Activated naive CD8-positive, alpha-beta T cell treated with anti-CD3 and anti-CD28 coated beads, Interleukin-2, amount 10 ng/mL, durations not matched to agents 7 days and 5 days (primary cell): ENCODE measurements around the gene TPK1. TPM values are rescaled to one million over a fixed set of nuclear protein-coding genes. Genes with fewer than 3 reads are reported as not detected.

Experiments used
- ATAC-seq: fragments of 150-1000 bp; cut with Tn5 transposase; one replicate; pipeline ENCODE4 v1.10.0; 2021; ENCODE audit warnings: low read depth, moderate library complexity
- POLR2A ChIA-PET: fragments of 350-600 bp; sonication (Branson Sonifier 250); formaldehyde crosslinking; loops from one replicate; lab custom pipeline; 2021; ENCODE audit warnings: antibody characterized with exemption; lab: Charles Lee
- DNase-seq: peaks from one replicate; pipeline ENCODE4 v3.0.0; 2021
- H3K27ac Mint-ChIP-seq: one replicate; pipeline ENCODE4 v1.8.0; 2022; ENCODE audit warnings: mild to moderate bottlenecking, mixed read lengths
- H3K27me3 Mint-ChIP-seq: one replicate; pipeline ENCODE4 v1.8.0; 2022; ENCODE audit warnings: mild to moderate bottlenecking, moderate library complexity, mixed read lengths
- H3K36me3 Mint-ChIP-seq: one replicate; pipeline ENCODE4 v1.8.0; 2021; ENCODE audit warnings: mild to moderate bottlenecking, mixed read lengths
- H3K4me1 Mint-ChIP-seq: one replicate; pipeline ENCODE4 v1.8.0; 2021; ENCODE audit warnings: mixed read lengths
- H3K4me3 Mint-ChIP-seq: one replicate; pipeline ENCODE4 v1.8.0; 2022; ENCODE audit warnings: mild to moderate bottlenecking, moderate library complexity, mixed read lengths
- H3K9me3 Mint-ChIP-seq: one replicate; pipeline ENCODE4 v1.8.0; 2021; ENCODE audit warnings: mixed read lengths
- total RNA-seq, 2 experiments: library from RNA; stranded (reverse); gene quantifications; one replicate each; pipeline ENCODE4 v1.2.3, GENCODE V29; 2021

TPK1 gene
- total RNA-seq, 2 experiments from 2014 or later, result 17.7 to 21.0 TPM

DNA sequence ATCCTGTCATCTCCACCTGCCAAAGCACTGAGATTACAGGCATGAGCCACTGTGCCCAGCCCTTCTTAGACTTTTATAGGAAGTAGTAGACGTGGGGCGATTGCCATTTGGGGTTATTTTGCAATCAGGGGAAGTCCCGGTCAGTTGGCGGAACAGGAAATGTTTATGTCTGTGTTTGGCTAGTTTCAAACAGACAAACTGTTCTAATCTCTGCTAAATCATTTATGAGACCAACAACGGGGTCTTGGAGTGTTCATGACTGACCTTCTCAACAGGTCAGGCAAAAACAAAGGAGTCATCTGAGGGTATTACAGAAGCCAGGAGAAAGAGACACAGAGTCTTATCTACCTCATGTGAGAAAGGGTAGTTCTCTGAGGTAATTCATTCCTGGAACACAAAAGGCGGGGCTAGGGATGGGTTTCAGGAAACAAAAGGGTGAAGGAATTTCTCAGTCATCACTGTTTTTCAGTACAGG, 6.6 kb upstream of the TPK1 start:
- Mint-ChIP-seq H3K27me3 (no peaks in the 10 kb centered on the region), H3K9me3 (peaks cover 11% of the 10 kb centered on the region), H3K36me3 (peaks cover 11% of the 10 kb centered on the region), H3K4me3 (no peak overlapping the region), H3K4me1 (peaks cover 12% of the 10 kb centered on the region), H3K27ac (peak overlapping the region; percentile 81)
- DNase-seq, result no peak
- peak; percentile 33 for ATAC-seq
- POLR2A ChIA-PET, result no interaction called here

DNA sequence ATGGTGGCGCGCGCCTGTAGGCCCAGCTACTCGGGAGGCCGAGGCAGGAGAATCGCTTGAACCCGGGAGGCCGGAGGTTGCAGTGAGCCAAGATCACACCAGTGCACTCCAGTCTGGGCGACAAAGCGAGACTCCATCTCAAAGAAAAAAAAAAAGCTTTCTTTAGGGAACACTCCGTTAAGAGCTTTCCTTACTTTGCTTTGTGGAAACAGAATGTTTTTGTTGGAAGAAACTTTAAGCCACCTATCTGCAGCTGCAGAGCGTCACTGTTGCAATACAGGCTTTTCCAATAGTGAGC, 641 bp upstream of the TPK1 start:
- Mint-ChIP-seq H3K9me3 (peaks cover 16% of the 10 kb centered on the region), H3K27ac (peak overlapping the region; percentile 91), H3K4me3 (peak overlapping the region; percentile 80), H3K4me1 (peaks cover 19% of the 10 kb centered on the region), H3K36me3 (peaks cover 12% of the 10 kb centered on the region), H3K27me3 (no peaks in the 10 kb centered on the region)
- POLR2A ChIA-PET, result interaction anchor here (0.9 to 4.4 kb wide), 8 partner anchors 9 to 41 kb away, joined by 3 to 96 read pairs (median 6); no protein-coding TSS in a partner anchor
- ATAC-seq, result no peak
- no peak for DNase-seq

DNA sequence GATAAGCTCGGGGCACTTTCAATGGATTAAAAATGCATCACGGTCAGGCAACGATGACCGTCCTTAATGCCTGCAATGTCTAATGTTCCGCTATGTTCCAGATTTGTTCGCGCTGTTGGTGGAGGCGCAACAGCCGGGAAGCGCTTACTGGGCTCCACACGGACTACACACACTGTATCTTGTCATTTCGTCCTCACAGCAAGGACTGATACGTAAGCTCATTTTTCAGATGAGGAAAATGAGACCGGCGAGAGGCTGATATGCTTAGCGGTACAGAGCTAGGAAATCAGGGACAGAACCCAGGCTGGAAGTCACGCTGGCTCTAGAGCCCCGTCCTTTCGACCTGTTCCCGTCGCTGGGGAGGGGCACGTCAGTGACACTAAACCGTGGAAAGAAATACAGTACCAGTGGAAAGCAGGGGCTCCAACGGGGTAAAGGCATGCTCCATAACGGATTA, 670 bp downstream of the TPK1 start:
- Mint-ChIP-seq H3K27ac (peak overlapping the region; percentile 99), H3K4me3 (peak overlapping the region; percentile 98), H3K4me1 (peaks cover 24% of the 10 kb centered on the region), H3K27me3 (no peaks in the 10 kb centered on the region), H3K36me3 (peaks cover 16% of the 10 kb centered on the region), H3K9me3 (peaks cover 16% of the 10 kb centered on the region)
- POLR2A ChIA-PET, result interaction anchor here (0.8 to 4.4 kb wide), 8 partner anchors 9 to 96 kb away, joined by 3 to 96 read pairs (median 6); no protein-coding TSS in a partner anchor
- peak; percentile 12 for ATAC-seq
- DNase-seq, result no peak

DNA sequence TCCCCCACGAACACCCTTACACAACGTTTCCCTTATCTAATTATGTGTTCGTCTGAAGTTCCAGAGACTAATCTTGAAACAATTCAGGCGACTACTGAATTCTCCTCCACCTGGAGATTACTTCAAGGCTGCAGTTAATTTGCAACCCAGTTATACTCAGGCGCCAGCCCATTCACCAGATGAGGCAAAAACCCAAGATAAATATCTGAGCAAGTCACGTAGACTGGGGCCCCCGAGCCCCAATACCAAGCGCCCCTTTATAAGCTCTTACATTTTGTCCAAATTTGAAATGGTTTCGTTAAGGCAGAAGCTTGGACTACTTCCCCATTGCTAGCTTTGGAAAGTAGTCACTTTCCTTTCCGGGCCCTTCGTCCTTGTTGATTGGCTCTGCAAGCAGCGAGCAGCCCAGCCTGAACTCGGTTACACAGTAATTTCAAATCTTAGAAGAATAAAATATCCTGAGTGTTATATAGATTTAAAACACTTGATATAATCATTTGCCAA, 1.2 kb downstream of the TPK1 start:
- no peak for ATAC-seq
- H3K4me3 Mint-ChIP-seq, result peak overlapping the region; percentile 98
- H3K9me3 Mint-ChIP-seq, result peaks cover 12% of the 10 kb centered on the region
- POLR2A ChIA-PET, result interaction anchor here (0.8 to 4.4 kb wide), 7 partner anchors 8 to 96 kb away, joined by 3 to 96 read pairs (median 5); no protein-coding TSS in a partner anchor
- H3K27ac Mint-ChIP-seq, result peak overlapping the region; percentile 99
- H3K36me3 Mint-ChIP-seq, result peaks cover 15% of the 10 kb centered on the region
- no peaks in the 10 kb centered on the region for H3K27me3 Mint-ChIP-seq
- peaks cover 26% of the 10 kb centered on the region for H3K4me1 Mint-ChIP-seq
- DNase-seq, result peak; percentile 40

DNA sequence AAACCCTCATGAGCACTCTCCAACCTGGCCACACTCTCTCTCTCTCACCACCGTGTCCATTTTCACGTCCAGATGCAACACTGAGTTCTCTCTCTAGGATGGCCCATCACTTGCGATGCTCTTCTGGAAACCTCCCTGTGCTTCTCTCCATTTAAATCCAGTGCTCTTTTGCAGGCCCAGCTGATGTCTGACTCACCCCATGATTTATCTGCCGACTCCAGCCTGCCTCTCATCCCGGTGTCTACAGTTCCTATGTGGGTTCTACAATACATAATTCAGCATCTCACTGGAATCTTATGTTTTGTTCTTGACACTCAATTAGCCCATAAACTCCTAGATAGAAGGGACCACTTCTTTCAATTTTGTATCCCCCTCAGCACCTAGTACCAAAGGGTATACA, 5.0 kb downstream of the TPK1 start:
- ATAC-seq (no peak), DNase-seq (no peak)
- POLR2A ChIA-PET, result no interaction called here
- peaks cover 21% of the 10 kb centered on the region for H3K4me1 Mint-ChIP-seq
- H3K4me3 Mint-ChIP-seq, result no peak overlapping the region
- no peaks in the 10 kb centered on the region for H3K27me3 Mint-ChIP-seq
- no peaks in the 10 kb centered on the region for H3K9me3 Mint-ChIP-seq
- H3K36me3 Mint-ChIP-seq, result peaks cover 13% of the 10 kb centered on the region
- H3K27ac Mint-ChIP-seq, result peak overlapping the region; percentile 12

DNA sequence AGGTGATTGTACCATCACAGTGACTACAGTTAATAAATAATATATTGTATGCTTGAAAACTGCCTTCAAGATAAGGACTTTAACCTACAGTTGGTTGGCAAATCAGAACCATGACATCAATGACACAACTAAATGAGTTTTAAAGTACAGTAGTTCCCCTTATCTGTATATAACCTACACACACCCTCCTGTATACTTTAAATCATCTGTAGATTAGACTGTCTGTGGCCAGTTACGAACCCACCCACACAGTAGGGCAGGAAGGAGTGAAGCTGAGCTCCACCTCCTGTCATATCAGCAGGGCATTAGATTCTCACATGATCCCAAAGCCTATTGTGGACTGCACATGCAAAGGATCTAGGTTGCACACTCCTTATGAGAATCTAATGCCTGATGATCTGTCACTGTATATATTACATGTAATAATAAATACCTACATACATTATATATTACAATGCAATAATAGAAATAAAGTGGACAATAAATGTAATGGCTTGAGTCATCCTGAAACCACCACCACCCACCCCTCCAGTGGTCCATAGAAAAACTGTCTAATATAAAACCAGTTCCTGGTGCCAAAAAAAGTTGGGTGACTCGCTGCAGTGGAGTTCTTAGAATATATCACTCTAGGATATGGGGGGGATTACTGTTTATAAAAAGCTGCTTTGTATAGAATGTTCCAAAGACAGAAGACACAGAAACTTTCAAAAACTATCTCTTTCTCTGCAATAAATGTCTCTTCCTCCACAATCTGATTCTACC, 5.6 kb downstream of the TPK1 start:
- H3K4me1 Mint-ChIP-seq, result peaks cover 21% of the 10 kb centered on the region
- no peaks in the 10 kb centered on the region for H3K27me3 Mint-ChIP-seq
- H3K9me3 Mint-ChIP-seq, result no peaks in the 10 kb centered on the region
- POLR2A ChIA-PET, result no interaction called here
- no peak overlapping the region for H3K4me3 Mint-ChIP-seq
- H3K27ac Mint-ChIP-seq, result no peak overlapping the region
- H3K36me3 Mint-ChIP-seq, result peaks cover 13% of the 10 kb centered on the region
- DNase-seq (no peak), ATAC-seq (no peak)

DNA sequence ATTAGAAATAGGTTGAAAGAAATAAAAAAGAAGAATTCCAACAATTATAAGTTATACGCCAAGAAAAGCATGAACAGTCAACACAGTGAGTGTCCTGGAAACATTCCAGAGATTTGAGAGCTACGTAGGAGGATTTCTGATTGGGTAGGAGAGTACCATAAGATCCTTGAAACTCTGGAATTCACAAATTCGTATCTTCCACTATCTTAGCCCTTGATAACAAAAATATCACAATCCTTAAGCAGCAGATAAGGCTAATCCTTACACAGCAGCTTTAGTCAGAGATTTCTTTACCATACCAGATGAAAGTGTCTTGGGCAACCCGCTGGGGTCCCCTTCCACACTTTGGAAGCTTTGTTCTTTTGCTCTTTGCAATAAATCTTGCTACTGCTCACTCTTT, 8.2 kb downstream of the TPK1 start:
- DNase-seq (no peak), ATAC-seq (no peak)
- no peaks in the 10 kb centered on the region for H3K27me3 Mint-ChIP-seq
- POLR2A ChIA-PET, result interaction anchor here (1.5 kb wide), 1 partner anchor 15 kb away, joined by 3 read pairs; no protein-coding TSS in a partner anchor
- peaks cover 15% of the 10 kb centered on the region for H3K36me3 Mint-ChIP-seq
- no peaks in the 10 kb centered on the region for H3K9me3 Mint-ChIP-seq
- peaks cover 25% of the 10 kb centered on the region for H3K4me1 Mint-ChIP-seq
- H3K4me3 Mint-ChIP-seq, result no peak overlapping the region
- no peak overlapping the region for H3K27ac Mint-ChIP-seq

DNA sequence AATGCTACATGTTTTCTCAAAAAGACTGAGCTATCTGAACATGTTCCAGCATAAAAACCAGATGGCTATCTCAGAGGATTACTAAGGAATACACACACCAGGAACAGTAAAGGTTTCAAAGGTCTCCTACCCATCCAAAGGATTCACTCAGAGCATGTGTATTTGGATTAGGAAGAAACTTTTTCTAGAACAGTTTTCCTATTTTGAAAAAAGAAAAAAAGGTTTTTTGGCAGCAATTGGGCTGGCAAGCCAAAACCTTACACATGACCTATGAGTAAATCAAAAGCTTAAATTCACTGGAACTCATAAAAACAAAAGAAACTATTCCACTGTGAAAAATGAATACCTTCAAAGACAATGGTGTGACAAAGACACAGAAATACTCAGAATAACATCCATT, 9.6 kb downstream of the TPK1 start:
- POLR2A ChIA-PET, result interaction anchor here (1.5 kb wide), 1 partner anchor 9 kb away, joined by 5 read pairs; the partner anchor contains the start of gene TPK1
- Mint-ChIP-seq H3K27me3 (no peaks in the 10 kb centered on the region), H3K4me3 (no peak overlapping the region), H3K27ac (no peak overlapping the region), H3K9me3 (no peaks in the 10 kb centered on the region), H3K36me3 (peaks cover 15% of the 10 kb centered on the region), H3K4me1 (peaks cover 32% of the 10 kb centered on the region)
- DNase-seq, result no peak
- no peak for ATAC-seq

DNA sequence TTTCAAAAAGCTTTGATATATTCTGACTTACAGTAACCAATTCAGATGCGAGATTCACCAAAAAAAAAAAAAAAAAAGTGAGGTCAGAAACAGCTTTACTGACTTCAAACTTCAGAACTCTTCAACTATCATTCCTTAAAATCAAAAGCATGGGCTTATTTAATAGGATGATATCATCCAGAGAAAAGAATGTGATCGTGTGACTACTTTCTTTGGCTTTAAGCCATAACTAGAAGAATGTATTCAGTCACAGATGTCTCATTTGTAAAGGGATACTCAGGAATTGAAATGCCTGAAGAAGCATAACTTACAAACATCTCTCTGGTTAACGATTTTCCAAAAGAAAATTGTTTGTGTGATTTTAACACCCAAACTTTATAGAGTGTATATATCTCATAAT, 11.5 kb downstream of the TPK1 start:
- H3K4me1 Mint-ChIP-seq, result peaks cover 43% of the 10 kb centered on the region
- DNase-seq (no peak), ATAC-seq (no peak)
- H3K27me3 Mint-ChIP-seq, result no peaks in the 10 kb centered on the region
- H3K4me3 Mint-ChIP-seq, result no peak overlapping the region
- H3K9me3 Mint-ChIP-seq, result no peaks in the 10 kb centered on the region
- POLR2A ChIA-PET, result interaction anchor here (1.0 kb wide), 1 partner anchor 12 kb away, joined by 3 read pairs; the partner anchor contains the start of gene TPK1
- H3K27ac Mint-ChIP-seq, result no peak overlapping the region
- peaks cover 9% of the 10 kb centered on the region for H3K36me3 Mint-ChIP-seq

DNA sequence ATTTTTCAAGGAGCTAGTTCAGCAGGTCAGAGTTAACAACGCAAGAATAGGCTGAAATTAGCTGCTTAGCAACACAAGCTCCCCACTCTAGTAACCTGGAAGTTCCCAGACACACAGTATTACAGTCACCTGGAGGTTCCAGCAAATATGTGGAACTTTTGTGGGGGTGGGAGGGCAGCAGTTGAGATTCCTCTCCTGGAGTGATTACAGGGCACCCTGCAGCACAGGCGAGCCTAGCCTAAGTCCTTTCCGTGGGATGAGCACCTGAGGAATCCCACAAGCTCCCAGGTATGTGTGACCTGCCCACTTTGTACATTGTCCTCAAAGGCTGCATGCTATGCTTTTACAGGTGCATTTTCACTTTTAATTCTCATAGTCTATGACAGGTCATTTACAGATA, 13.6 kb downstream of the TPK1 start:
- POLR2A ChIA-PET, result interaction anchor here (7.4 kb wide), 1 partner anchor 13 kb away, joined by 96 read pairs; the partner anchor contains the start of gene TPK1
- no peaks in the 10 kb centered on the region for H3K27me3 Mint-ChIP-seq
- H3K27ac Mint-ChIP-seq, result no peak overlapping the region
- no peak overlapping the region for H3K4me3 Mint-ChIP-seq
- peaks cover 58% of the 10 kb centered on the region for H3K4me1 Mint-ChIP-seq
- no peaks in the 10 kb centered on the region for H3K9me3 Mint-ChIP-seq
- ATAC-seq (no peak), DNase-seq (no peak)
- peaks cover 5% of the 10 kb centered on the region for H3K36me3 Mint-ChIP-seq

DNA sequence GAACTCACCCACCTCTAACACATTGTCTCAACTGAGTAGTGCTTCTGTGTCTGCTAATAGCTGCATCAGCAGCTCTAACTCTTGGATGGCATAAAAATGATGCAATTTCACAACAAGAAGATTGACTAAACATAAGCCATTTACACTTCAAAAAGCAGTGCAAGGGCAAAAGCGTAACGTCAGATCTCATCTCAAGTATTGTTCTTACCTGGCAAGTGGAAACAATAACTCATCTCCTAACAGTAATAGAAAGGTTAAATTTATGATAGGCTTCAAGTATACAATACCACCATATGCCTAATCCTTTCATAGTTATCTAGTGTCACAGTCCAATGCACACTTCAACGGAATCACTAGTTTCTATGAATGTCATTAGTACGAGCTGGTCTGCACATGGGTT, 14.8 kb downstream of the TPK1 start:
- peak; percentile 17 for ATAC-seq
- peak overlapping the region; percentile 62 for H3K27ac Mint-ChIP-seq
- peak overlapping the region; percentile 10 for H3K4me3 Mint-ChIP-seq

DNA sequence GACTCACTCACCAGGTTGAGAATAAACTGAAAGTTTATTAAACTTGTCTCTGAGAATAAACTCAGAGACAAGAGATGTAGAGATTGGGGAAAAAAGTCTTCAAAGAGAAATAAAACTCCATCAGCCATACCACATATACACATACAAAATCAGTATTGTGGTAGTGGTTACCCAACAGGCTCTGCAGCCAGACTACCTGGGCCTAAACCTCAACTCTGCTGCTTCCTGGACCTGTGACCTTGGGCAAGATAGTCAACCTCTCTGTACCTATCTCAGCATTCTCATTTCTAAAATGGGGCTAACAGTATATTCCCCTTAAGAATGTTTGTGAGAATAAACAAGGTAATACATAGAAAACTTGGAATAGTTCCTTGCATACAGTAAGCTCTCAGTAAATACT, 15.3 kb downstream of the TPK1 start:
- POLR2A ChIA-PET, result interaction anchor here (7.4 kb wide), 1 partner anchor 15 kb away, joined by 96 read pairs; the partner anchor contains the start of gene TPK1
- DNase-seq (no peak), ATAC-seq (peak; percentile 68)

More for the DNA sequence above, 14.8 kb downstream of the TPK1 start:
- POLR2A ChIA-PET, result interaction anchor here (7.4 kb wide), 1 partner anchor 14 kb away, joined by 96 read pairs; the partner anchor contains the start of gene TPK1
- H3K36me3 Mint-ChIP-seq, result peaks cover 3% of the 10 kb centered on the region
- peaks cover 61% of the 10 kb centered on the region for H3K4me1 Mint-ChIP-seq
- H3K27me3 Mint-ChIP-seq, result no peaks in the 10 kb centered on the region
- no peaks in the 10 kb centered on the region for H3K9me3 Mint-ChIP-seq
- no peak for DNase-seq

DNA sequence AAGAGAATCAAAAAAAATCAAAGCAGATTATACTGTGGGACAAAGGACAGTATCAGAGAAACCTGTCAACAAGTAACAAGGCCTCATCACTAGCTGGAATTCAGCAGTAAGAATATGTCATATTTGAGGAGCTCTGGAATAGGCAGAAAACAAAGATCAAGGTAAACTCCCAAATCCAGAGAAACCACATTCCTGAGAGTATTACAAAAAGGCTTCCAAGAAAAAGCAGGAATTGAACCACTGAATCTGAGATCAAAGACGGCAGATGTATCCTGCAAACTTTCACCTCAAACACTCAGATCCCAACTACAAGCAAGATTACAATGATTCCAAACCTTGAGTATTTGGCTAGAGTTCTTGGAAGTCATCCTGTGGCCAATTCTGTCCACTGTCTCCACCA, 16.3 kb downstream of the TPK1 start:
- no peaks in the 10 kb centered on the region for H3K9me3 Mint-ChIP-seq
- H3K27me3 Mint-ChIP-seq, result no peaks in the 10 kb centered on the region
- DNase-seq (no peak), ATAC-seq (no peak)
- peak overlapping the region; percentile 64 for H3K4me3 Mint-ChIP-seq
- POLR2A ChIA-PET, result interaction anchor here (7.4 kb wide), 1 partner anchor 16 kb away, joined by 96 read pairs; the partner anchor contains the start of gene TPK1
- H3K27ac Mint-ChIP-seq, result peak overlapping the region; percentile 62
- H3K4me1 Mint-ChIP-seq, result peaks cover 61% of the 10 kb centered on the region
- H3K36me3 Mint-ChIP-seq, result no peaks in the 10 kb centered on the region

More for the DNA sequence above, 15.3 kb downstream of the TPK1 start:
- Mint-ChIP-seq H3K36me3 (peaks cover 3% of the 10 kb centered on the region), H3K4me1 (peaks cover 61% of the 10 kb centered on the region), H3K27ac (peak overlapping the region; percentile 62), H3K9me3 (no peaks in the 10 kb centered on the region), H3K4me3 (peak overlapping the region; percentile 64), H3K27me3 (no peaks in the 10 kb centered on the region)
